Endothelial cell of coronary artery (primary cell): ENCODE measurements around the gene LRRC8B. TPM values are rescaled to one million over a fixed set of nuclear protein-coding genes. Genes with fewer than 3 reads are reported as not detected.

Experiments
- total RNA-seq: library from RNA; depleted of rRNA; stranded (reverse); fragments of >200 nt; gene quantifications from 2 replicates; pipeline ENCODE4 v1.2.3, GENCODE V29; 2014

LRRC8B gene
- 7.2 and 10.0 TPM in 2 replicates for total RNA-seq

GRCh38 chr1:89524369-89525168 lies at the start of gene LRRC8B:
TSS of gene LRRC8B (plus strand) at chr1:89524829. CDS start at chr1:89582651, 57,822 bp downstream.

GRCh38 chr1:89632657-89633247 lies 108.1 kb downstream of the LRRC8B start, which contains the start of gene LRRC8C:
TSS of gene LRRC8C (plus strand) at chr1:89633120. CDS start at chr1:89686474, 53,354 bp downstream.

Other genes with a start within 250 kb of the LRRC8B start
- gene GBP6, start 160.8 kb upstream of the LRRC8B start, total RNA-seq = not detected in 2 replicates
- 15.9 and 16.5 TPM in 2 replicates for gene LRRC8C, start 108.3 kb downstream of the LRRC8B start, total RNA-seq